Measurements from ENCODE around the gene CIB1. TPM values are rescaled to one million over a fixed set of nuclear protein-coding genes. Genes with fewer than 3 reads are reported as not detected.

CIB1 gene
- total RNA-seq, 4 donors from 2014 or later, result 22.8 to 35.6 (median 25.5) TPM

DNA sequence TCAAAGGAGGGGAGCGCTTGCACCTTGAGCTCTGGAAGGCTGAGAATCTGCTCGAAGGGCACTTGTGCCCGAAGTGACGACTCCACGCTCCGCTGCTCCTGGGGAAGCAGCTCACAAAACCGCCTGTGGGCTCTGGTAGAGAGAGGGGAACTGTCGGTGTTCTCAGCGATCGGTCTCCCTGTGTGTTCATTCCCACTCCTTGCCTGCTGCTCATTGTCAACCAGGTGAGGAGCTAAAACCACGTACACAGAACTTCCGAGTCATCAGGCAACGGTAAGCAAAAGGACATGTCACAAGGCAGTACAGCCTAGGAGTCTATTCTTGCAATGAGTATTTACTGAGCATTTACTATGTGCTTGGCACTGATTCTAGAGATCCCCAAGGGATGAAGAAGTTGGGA is 1.5 kb downstream of the CIB1 start:
- Histone ChIP-seq H3K4me1 (peaks cover 0 to 79% (median 36%) of the 10 kb centered on the region in 3 donors), H3K9me3 (no peaks in the 10 kb centered on the region), H3K4me3 (peak overlapping the region in 1 of 2 donors; percentile 96), H3K27me3 (no peaks in the 10 kb centered on the region), H3K36me3 (peaks cover 0 to 62% of the 10 kb centered on the region in 2 donors), H3K27ac (peak overlapping the region in 3 of 4 donors; percentile 16 to 97 (median 31))
- ATAC-seq, result no peak
- TF ChIP-seq POLR2A (IDR thresholded peaks at IDR 0.05) (no peak), POLR2AphosphoS5 (IDR thresholded peaks at IDR 0.05) (no peak), EP300 (IDR thresholded peaks at IDR 0.05) (no peak)
- TF ChIP-seq, protein P1, sequence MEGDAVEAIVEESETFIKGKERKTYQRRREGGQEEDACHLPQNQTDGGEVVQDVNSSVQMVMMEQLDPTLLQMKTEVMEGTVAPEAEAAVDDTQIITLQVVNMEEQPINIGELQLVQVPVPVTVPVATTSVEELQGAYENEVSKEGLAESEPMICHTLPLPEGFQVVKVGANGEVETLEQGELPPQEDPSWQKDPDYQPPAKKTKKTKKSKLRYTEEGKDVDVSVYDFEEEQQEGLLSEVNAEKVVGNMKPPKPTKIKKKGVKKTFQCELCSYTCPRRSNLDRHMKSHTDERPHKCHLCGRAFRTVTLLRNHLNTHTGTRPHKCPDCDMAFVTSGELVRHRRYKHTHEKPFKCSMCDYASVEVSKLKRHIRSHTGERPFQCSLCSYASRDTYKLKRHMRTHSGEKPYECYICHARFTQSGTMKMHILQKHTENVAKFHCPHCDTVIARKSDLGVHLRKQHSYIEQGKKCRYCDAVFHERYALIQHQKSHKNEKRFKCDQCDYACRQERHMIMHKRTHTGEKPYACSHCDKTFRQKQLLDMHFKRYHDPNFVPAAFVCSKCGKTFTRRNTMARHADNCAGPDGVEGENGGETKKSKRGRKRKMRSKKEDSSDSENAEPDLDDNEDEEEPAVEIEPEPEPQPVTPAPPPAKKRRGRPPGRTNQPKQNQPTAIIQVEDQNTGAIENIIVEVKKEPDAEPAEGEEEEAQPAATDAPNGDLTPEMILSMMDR (IDR thresholded peaks at IDR 0.05), result no peak
- 0 to 100% methylated on average over 1 of the region's 13 CpGs for WGBS, 2 donors (ENCODE audit: low coverage in 1 of 2)

DNA sequence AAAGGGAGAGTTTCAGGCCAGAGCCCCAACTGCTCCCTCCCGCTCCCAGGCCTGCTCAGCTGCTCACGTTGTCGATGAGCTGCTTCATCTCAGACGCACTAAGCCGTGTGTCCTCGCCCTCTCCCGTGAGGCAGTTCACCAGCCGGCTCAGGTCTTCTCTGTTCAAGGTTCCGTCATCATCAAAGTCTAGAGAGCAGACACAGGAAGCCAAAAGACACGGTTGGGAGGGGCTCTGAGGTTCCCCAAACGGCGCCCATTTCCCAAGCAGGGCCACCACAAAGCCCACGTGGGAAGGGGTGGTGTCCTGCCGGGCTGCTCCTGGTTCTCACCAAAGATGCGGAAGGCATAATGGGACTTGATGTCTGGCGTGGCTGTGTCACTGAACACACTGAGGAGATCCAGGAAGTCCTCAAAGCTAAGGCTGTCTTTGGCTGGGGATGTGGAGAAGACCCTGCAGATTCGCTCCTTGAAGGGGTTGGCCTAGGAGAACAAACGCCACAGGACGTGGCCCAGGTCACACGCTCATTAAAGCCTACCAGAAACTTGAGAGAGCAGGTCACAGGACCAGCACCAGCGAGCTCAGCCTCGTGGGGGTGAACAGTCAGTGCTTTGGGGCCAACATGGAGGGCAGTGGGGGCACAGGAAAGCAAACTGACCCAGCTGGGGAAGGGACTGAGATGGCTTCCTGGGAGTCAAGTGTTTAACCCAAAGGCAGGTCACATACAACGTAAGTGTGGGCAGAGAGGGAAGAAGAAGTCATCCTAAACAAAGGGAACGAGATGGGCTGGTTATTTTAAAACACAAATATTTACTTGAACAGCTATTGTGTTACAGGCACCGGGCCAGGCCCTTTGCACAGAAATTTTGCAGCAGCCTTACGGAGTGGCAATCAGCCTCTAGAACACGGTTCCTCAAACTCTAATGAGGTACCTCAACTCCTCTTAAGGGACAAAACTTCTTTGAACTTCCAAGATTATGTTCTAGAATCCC is 2.4 kb downstream of the CIB1 start:
- no peak for ATAC-seq
- peaks cover 0 to 80% (median 36%) of the 10 kb centered on the region in 3 donors for H3K4me1 ChIP-seq
- 43 to 69% methylated on average over 5 to 8 of the region's 27 CpGs for WGBS, 2 donors (ENCODE audit: low coverage in 1 of 2)
- H3K9me3 ChIP-seq, result no peaks in the 10 kb centered on the region
- H3K27ac ChIP-seq, result peak overlapping the region in 3 of 4 donors; percentile 59 to 97 (median 66)
- H3K4me3 ChIP-seq, result no peak overlapping the region
- no peaks in the 10 kb centered on the region for H3K27me3 ChIP-seq
- H3K36me3 ChIP-seq, result peaks cover 0 to 62% of the 10 kb centered on the region in 2 donors
- TF ChIP-seq, protein P1 (IDR thresholded peaks at IDR 0.05), result no peak
- TF ChIP-seq POLR2A (IDR thresholded peaks at IDR 0.05), result no peak
- no peak for TF ChIP-seq POLR2AphosphoS5 (IDR thresholded peaks at IDR 0.05)
- no peak for TF ChIP-seq EP300 (IDR thresholded peaks at IDR 0.05)

DNA sequence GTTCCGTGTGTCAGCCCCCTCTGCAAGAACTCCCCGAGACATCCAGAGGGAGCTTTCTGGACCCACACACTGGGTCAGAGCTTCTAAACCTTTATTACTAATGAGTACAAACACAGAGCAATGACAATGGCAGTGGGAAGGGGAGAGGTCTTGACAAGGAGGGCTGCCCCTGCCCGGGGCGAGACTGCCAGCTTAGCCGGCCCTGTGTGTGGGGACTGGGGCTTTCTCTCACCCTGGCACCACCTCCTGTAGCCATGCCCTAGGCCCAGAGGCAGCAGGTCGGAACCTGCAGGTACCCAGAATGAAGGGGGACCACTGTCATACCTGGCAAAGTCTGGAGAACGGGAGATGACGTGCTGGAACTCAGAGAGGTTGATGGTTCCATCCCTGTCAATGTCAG is 3.1 kb downstream of the CIB1 start:
- H3K9me3 ChIP-seq, result no peaks in the 10 kb centered on the region
- no peaks in the 10 kb centered on the region for H3K27me3 ChIP-seq
- H3K4me3 ChIP-seq, result no peak overlapping the region
- H3K27ac ChIP-seq, result peak overlapping the region in 3 of 4 donors; percentile 59 to 69 (median 66)
- peaks cover 0 to 78% (median 36%) of the 10 kb centered on the region in 3 donors for H3K4me1 ChIP-seq
- TF ChIP-seq, protein P1 (IDR thresholded peaks at IDR 0.05), result no peak
- TF ChIP-seq EP300 (IDR thresholded peaks at IDR 0.05) (no peak), POLR2A (IDR thresholded peaks at IDR 0.05) (no peak), POLR2AphosphoS5 (IDR thresholded peaks at IDR 0.05) (no peak)
- 100% methylated on average over 1 of the region's 8 CpGs; no CpG with 5 or more reads in 1 of the 2 donors for WGBS, 2 donors (ENCODE audit: low coverage in 1 of 2)
- peaks cover 0 to 62% of the 10 kb centered on the region in 2 donors for H3K36me3 ChIP-seq
- ATAC-seq, result no peak

DNA sequence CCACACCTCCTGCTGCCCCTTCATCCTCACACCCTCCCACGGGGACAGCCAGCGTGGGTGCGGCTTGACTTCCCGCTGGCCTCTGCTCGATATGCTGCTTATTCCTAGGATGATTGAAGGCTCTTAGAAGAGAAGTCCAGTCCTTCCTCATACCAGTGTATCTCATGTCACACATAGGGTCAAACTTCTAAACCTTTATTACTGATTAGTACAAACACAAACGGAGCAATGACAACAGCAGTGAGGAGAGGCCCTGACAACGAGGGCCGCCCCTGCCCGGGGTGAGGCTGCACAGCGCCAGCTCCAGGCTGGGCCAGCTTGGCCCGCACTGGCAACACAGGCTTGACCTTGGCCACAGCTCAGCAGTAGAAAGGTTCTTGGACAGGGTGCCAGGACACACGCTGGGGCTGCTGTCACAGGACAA is 3.7 kb downstream of the CIB1 start:
- ATAC-seq, result no peak
- Histone ChIP-seq H3K4me3 (no peak overlapping the region), H3K9me3 (no peaks in the 10 kb centered on the region), H3K4me1 (peaks cover 0 to 77% (median 36%) of the 10 kb centered on the region in 3 donors), H3K36me3 (peaks cover 0 to 64% of the 10 kb centered on the region in 2 donors), H3K27me3 (no peaks in the 10 kb centered on the region), H3K27ac (peak overlapping the region in 3 of 4 donors; percentile 59 to 69 (median 66))
- 46% methylated on average over 4 of the region's 12 CpGs; no CpG with 5 or more reads in 1 of the 2 donors for WGBS, 2 donors (ENCODE audit: low coverage in 1 of 2)
- peak; percentile 28 for TF ChIP-seq POLR2AphosphoS5 (IDR thresholded peaks at IDR 0.05)
- TF ChIP-seq, protein P1 (IDR thresholded peaks at IDR 0.05), result no peak
- no peak for TF ChIP-seq EP300 (IDR thresholded peaks at IDR 0.05)
- TF ChIP-seq POLR2A (IDR thresholded peaks at IDR 0.05), result no peak

Measured in gastroesophageal sphincter (tissue), 4 donors.